ENCODE measurements around the gene SLC16A5. TPM values are rescaled to one million over a fixed set of nuclear protein-coding genes. Genes with fewer than 3 reads are reported as not detected.

Gene SLC16A5
- polyA plus RNA-seq, 10 donors = 5.3 to 12.2 (median 7.6) TPM

Other genes starting within 250 kb of the SLC16A5 start
- gene GRIN2C, start 228.1 kb upstream of the SLC16A5 start, polyA plus RNA-seq (ENCODE audit: insufficient read length in 10 of 10) = 1 to 10 TPM in 5 of 10 donors, under 1 TPM in 5; 0.60 to 1.8 (median 0.99) TPM
- 1 to 10 TPM; 1.3 to 5.7 (median 2.5) TPM for gene FDXR, start 215.0 kb upstream of the SLC16A5 start, polyA plus RNA-seq (ENCODE audit: insufficient read length in 10 of 10)
- gene FADS6, start 194.3 kb upstream of the SLC16A5 start, polyA plus RNA-seq (ENCODE audit: insufficient read length in 10 of 10) = under 1 TPM in 2 of 10 donors, not detected in 8; 0.24 to 0.84 TPM
- gene USH1G, start 164.7 kb upstream of the SLC16A5 start, polyA plus RNA-seq (ENCODE audit: insufficient read length in 10 of 10) = under 1 TPM in 3 of 10 donors, not detected in 7; 0.04 to 0.69 (median 0.30) TPM
- not detected for gene OTOP2, start 163.7 kb upstream of the SLC16A5 start, polyA plus RNA-seq (ENCODE audit: insufficient read length in 10 of 10)
- gene OTOP3, start 152.1 kb upstream of the SLC16A5 start, polyA plus RNA-seq (ENCODE audit: insufficient read length in 10 of 10) = not detected
- gene HID1, start 115.2 kb upstream of the SLC16A5 start, polyA plus RNA-seq (ENCODE audit: insufficient read length in 10 of 10) = 1 to 10 TPM; 4.6 to 7.6 (median 5.9) TPM
- 10 to 100 TPM in 2 of 10 donors, 1 to 10 TPM in 8; 5.7 to 10.8 (median 8.0) TPM for gene CDR2L, start 100.3 kb upstream of the SLC16A5 start, polyA plus RNA-seq (ENCODE audit: insufficient read length in 10 of 10)
- gene MRPL58, start 75.3 kb upstream of the SLC16A5 start, polyA plus RNA-seq (ENCODE audit: insufficient read length in 10 of 10) = 10 to 100 TPM; 18.8 to 24.7 (median 21.6) TPM
- gene ATP5PD, start 41.0 kb upstream of the SLC16A5 start, polyA plus RNA-seq (ENCODE audit: insufficient read length in 10 of 10) = 100 to 1,000 TPM; 236 to 279 (median 251) TPM
- 10 to 100 TPM; 20.1 to 24.2 (median 21.4) TPM for gene KCTD2, start 40.7 kb upstream of the SLC16A5 start, polyA plus RNA-seq (ENCODE audit: insufficient read length in 10 of 10)
- 1 to 10 TPM; 4.6 to 7.8 (median 6.6) TPM for gene ARMC7, start 22.0 kb downstream of the SLC16A5 start, polyA plus RNA-seq (ENCODE audit: insufficient read length in 10 of 10)
- gene NT5C, start 43.8 kb downstream of the SLC16A5 start, polyA plus RNA-seq (ENCODE audit: insufficient read length in 10 of 10) = 10 to 100 TPM; 30.3 to 42.9 (median 38.6) TPM
- 100 to 1,000 TPM; 146 to 366 (median 269) TPM for gene JPT1, start 66.6 kb downstream of the SLC16A5 start, polyA plus RNA-seq (ENCODE audit: insufficient read length in 10 of 10)
- 100 to 1,000 TPM; 324 to 484 (median 381) TPM for gene SUMO2, start 95.0 kb downstream of the SLC16A5 start, polyA plus RNA-seq (ENCODE audit: insufficient read length in 10 of 10)
- 10 to 100 TPM; 32.9 to 62.6 (median 42.9) TPM for gene NUP85, start 117.7 kb downstream of the SLC16A5 start, polyA plus RNA-seq (ENCODE audit: insufficient read length in 10 of 10)
- 10 to 100 TPM; 23.2 to 39.6 (median 32.0) TPM for gene GGA3, start 173.7 kb downstream of the SLC16A5 start, polyA plus RNA-seq (ENCODE audit: insufficient read length in 10 of 10)
- gene MRPS7, start 173.9 kb downstream of the SLC16A5 start, polyA plus RNA-seq (ENCODE audit: insufficient read length in 10 of 10) = 10 to 100 TPM; 54.4 to 65.8 (median 59.8) TPM
- 10 to 100 TPM; 11.0 to 15.0 (median 13.1) TPM for gene MIF4GD, start 183.3 kb downstream of the SLC16A5 start, polyA plus RNA-seq (ENCODE audit: insufficient read length in 10 of 10)
- 1 to 10 TPM; 4.2 to 8.3 (median 6.1) TPM for gene SLC25A19, start 201.5 kb downstream of the SLC16A5 start, polyA plus RNA-seq (ENCODE audit: insufficient read length in 10 of 10)